NCI-H2196 (cell line): ENCODE data around the gene HSPBP1.

Source experiments
- DNase-seq: peaks from one replicate; lab custom pipeline; 2025; ENCODE audit not compliant: unreplicated experiment; lab: John Stamatoyannopoulos, UW

Gene HSPBP1

DNA sequence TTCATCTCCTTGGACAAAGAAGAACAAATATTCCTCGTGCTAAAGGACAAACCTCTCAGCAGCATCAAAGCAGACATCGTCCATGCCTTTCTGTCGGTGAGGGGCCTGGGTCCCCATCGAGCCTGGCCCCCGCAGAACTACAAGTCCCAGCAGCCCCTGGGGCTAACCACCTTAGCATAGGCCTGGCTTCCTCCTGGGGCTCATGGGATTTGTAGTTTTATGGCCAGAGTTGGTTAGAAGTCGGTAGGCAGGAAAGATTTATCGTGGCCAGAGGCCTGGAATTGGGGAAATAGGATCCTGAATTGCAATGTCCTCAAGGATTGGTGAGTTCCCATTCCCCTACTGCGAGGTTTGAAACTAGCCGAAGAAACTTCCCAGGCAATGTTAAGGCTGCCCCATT is 25.6 kb upstream of the HSPBP1 start:
- DNase-seq = peak; percentile 36

DNA sequence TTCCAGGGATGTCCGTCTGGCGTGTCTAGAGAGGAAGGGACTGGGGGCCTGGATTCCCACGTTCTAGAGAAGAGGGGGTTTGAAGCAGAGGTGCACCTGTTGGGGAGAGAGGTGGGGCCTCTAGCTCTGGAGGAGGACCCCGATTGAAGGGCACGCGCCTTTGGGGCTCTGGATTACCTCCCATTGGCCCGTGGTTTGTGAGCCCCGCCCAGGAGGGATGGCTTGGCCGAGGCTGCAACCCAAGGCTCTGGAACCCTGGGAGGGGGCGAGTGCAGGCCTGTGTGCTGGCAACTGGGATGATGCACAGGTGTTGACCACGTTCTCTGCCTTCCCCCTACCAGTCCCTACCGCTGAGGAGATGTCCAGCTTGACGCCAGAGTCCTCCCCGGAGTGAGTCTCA is 25.1 kb upstream of the HSPBP1 start:
- DNase-seq = no peak

DNA sequence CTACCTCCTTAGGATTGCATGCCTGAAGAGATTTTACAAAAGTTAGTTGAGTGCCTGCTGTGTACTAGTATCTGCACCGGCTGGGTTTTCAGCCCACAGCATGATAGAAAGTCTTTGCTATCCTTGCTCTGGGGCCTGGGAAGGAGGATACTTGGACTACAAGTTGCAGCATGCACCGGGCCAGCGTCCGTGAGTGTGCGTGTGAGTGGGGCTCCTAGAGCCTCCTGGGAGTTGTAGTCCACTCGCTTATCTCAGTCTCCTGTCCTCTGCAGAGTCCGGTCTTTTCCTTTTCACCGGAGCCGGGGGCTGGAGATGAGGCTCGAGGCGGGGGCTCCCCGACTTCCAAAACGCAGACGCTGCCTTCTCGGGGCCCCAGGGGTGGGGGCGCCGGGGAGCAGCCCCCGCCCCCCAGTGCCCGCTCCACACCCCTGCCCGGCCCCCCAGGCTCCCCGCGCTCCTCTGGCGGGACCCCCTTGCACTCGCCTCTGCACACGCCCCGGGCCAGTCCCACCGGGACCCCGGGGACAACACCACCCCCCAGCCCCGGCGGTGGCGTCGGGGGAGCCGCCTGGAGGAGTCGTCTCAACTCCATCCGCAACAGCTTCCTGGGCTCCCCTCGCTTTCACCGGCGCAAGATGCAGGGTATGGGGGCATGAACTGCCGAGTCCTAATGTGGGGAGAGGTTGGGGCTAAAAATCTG is 24.5 kb upstream of the HSPBP1 start:
- DNase-seq = peak; percentile 16

DNA sequence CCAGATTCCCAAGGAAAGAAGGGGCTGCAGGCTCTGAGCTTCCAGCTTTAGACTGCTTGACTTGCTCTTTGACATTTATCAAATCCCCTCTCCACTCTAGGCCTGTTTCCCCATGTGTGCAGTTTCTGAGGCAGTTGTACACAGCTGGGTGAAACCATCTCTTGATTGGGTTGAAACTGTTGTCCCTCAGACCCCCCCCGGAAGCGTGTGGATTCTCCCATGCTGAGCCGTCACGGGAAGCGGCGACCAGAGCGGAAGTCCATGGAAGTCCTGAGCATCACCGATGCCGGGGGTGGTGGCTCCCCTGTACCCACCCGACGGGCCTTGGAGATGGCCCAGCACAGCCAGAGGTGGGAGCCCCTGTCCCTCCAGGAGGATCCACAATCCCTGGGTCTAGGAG is 23.6 kb upstream of the HSPBP1 start:
- no peak for DNase-seq

DNA sequence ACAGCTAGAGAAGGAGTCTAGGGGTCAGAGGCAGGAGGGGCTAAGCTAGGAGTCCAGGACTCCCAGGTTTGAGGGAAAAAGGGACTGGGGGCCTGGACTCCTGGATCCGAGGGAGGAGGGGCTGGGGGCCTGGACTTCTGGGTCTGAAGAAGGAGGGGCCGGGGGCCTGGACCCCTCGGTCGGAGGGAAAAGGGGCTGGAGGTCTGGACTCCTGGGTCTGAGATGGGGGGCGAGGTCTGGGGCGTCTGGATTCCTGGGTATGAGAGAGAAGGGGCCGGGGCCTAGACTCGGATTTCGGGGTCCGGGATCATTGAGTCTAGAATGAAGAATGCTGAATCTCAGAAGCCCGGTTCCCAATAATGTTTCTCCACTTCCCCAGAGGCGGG is 22.4 kb upstream of the HSPBP1 start:
- DNase-seq = no peak

DNA sequence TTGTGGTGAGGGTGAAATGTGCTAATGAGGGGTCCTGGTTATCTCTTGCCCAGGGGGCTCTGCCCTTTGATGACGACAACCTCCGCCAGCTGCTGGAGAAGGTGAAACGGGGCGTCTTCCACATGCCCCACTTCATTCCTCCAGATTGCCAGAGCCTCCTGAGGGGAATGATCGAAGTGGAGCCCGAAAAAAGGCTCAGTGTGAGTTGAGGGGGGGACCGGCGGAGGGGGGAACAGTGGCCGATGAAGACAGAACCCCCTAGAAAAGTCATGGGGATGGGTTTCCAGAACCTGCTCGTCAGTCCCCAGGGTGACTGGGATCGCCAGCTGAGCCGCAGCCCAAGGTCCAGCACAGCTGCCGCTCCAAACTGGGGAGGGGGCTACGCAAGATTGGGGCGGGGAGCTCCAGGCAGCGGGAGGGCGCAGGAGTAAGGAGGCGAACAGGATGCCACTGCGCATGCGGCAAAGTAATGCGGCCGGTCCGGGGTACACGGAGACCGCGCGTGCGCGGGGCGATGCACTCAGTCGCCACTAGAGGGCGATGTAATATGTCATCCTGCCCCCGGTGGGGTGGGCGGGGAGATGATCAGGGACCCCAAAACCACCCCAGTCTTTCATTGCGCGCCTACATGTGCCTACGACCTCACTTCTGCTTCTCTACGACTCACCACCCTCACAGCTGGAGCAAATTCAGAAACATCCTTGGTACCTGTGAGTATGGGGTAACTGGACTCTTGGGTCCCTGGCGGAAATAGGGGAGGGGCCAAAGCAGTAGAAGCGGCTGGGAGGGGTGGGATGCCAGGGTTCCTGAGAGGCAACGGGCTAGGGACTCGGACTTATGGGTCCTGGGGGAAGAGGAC is 21.8 kb upstream of the HSPBP1 start:
- DNase-seq = peak; percentile 85

DNA sequence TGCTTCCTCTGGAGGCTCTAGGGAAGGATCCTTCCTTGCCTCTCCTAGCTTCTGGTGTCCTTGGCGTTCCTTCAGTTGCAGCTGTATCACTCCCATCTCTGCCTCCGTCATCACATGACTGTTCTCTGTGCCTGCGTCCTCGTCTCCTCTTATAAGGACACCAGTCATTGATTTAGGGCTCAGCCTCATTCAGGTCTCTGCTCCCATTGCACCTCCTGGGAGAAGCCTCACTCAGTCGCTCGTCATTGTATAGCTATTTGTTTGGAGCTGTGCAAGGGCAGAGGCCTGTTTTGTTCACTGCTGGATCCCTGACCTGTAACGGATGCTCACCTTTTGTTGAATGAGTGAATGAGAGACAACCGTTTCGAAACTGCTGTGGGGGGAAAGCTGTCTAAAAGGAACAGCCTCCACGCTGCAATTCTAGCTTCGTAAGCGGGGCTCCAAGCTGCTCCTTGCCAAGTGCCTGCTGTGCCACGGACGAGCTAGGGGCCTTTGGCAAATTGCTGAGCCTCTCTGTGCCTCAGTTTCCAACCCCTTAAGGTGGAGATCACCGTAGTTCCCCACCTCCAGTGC is 21.1 kb upstream of the HSPBP1 start:
- no peak for DNase-seq

DNA sequence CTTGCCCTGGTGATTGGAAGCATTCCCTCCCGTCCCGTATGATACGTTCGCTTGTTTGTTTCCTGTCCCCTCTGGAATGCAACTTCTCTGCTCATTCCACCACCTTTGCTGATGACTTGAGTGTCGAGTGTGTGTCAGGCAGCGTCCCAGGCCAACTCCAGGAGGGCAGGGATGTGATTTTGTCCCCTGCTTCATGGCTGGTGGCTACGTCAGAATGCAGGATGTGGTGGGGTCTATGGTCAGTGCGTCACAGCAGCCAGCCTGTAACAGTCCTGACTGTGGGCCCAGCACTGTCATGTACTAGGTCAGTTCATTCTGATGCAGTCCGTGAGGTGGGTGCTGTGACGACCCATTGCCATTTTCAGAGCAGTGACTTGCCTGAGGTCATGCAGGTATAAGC is 20.1 kb upstream of the HSPBP1 start:
- no peak for DNase-seq

DNA sequence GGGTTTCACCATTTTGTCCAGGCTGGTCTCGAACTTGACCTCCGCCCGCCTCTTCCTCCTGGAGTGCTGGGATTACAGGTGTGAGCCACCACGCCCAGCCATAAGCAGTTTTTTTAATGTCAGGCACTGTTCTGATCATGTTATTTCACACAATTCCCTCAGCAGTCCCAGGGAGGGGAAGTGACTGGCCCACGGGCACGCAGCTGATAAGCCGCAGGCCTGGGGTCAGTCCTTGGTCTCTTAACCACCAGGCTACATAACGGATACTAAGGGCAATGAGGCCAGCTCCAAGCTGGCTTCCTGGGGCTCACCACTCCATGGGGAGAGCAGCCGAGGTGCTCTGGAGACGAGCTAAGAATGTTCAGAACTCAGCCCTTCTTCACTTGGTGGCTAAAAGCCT is 17.4 kb upstream of the HSPBP1 start:
- no peak for DNase-seq

DNA sequence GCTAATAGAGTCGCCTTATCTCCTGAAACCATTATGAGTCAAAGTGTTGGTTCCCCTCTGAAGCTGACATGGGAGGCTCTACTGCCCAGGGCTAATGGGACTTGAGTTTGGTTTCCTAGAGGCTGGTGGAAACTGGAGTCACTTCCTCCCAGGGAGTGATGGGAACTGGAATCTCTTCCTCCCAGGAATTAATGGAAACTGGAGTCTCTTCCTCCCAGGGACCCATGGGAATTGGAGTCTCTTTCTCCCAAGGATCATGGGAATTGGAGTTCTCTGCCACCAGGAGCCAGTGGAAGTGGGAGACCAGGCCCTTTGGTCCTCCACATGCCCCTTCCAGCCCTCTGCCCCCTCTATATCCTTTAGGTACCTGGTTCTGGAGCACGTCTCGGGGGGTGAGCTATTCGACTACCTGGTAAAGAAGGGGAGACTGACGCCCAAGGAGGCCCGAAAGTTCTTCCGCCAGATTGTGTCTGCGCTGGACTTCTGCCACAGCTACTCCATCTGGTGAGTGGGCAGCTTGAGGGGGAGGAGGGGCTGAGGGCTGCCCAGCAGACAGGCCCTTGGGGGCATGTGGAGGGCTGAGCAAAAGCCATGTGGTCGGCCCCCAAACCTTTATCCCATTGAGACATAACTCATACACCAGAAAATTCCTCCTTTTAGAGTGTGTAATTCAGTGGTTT is 9.3 kb upstream of the HSPBP1 start:
- no peak for DNase-seq

DNA sequence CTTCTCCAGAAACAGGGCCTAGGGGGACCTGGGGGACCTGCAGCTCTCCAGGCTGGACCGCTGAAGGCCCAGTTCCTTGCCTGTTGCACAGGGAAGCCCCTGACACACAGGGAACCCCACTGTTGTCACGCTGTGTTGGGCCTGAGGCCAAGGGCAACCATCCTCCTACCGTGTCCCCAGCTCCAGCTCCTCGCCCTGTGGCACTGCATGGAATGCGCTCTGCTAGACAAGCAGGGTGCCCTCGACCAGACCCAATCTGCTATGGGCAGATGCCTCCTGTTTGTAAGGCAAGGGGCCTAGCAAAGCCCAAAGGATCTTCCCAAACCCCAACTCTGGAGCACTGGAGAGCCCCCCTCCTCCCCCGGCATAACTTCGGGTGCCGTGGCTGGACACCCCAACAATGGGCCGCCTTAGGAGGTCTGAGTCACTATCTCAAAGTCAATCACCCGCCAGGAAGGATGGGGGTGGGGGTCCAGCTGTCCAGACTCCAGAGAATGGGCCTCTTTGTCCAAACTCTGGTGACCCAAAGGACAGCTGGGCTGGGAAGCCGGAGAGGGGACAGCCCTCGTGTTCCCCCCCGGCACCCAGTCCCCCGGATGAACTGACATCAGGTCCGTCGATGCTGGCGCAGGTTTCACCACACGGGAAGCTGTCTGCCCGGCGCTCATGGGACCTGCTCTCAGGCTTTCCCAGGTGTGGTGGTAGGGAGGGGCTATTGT is 7.6 kb upstream of the HSPBP1 start:
- DNase-seq = no peak

DNA sequence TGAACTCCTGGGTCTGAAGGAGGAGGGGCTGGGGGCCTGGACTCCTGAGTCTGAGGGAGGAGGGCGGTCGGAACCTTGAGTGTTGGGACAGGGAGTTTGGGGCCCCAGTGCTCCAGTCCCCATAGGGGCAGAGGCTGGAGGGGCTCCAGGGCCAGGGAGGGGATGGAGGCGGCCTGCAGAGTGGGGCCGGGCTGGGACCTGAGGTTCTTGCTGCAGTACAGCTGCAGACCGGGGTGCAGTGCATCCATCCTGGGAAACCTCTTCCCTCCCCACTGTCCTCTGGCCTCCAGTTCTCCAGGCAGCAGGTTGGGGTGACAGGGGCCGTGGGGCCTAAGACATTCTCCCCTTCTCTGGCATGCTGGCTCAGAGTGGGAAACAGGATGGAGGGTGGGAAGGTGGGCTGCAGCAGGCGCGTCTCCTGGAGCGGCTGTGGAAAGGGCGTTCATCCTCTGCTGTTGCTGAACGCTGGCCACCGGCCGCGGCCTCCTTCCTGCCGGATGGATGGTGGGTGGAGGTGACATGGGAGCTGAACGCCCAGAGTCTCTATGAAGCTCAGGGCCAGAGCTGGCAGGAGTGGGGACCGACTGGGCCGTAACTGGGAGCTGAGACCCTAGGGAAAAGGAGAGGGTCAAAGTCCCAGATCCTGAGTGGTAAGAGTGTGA is 5.5 kb upstream of the HSPBP1 start:
- no peak for DNase-seq

DNA sequence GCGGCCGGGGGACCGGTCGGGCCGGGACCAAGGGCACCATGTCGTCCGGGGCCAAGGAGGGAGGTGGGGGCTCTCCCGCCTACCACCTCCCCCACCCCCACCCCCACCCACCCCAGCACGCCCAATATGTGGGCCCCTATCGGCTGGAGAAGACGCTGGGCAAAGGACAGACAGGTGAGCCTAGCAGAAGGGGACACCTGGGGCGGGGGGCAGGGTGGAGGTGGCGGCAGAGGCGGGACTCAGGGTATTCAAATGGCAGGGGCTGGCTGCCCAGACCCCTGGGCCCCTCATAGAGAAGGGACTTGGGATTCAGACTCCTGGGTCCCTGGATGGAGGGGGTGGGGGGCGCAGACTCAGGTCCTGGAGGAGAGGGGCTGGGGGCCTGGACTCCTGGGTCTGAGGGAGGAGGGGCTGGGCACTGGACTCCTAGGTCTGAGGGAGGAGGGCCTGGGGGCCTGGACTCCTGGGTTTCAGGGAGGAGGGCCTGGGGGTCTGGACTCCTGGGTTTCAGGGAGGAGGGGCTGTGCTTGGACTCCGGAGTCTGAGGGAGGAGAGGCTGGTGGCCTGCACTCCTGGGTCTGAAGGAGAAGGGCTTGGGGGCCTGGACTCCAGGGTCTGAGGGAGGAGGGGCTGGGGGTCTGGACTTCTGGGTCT is 4.6 kb upstream of the HSPBP1 start:
- DNase-seq = no peak

DNA sequence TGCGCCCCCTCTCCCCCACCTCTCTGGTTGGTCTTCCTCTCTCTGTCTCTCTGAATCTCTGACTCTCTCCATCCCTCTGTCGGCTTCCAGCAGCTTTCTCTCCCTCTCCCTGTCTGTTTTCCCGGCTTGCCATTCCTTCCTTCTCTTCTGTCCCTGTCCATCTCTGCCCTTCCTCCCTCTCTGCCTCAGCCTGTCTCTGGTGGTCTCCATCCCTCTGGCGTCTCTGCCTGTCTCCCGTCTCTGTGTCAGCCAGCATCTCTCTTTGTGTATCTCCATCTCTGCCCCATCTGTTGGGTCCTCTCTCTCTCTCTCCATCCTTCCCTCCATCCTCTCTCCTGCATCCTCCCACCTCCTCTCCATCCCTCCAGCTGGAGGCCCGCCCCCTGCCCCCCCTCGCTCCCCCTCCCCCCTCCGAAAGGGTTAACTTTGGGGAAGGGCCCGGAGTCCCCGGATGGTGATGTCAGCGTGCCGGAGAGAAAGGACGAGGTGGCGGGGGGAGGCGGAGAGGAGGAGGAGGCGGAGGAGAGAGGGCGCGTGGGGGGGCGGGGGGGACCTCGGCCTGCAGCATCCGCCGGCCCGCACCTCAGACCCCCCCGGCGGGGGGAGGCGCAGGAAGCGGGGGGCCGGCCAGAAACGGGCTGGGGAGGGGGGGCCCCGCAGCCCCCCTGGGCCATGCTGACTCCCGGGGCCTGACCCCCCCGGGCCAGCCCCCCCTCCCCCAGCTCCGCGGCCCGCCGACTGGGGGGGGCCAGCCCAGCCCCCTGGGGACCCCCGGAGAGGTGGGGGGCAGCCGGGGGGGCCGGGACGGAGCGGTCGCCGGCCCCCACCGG is 3.9 kb upstream of the HSPBP1 start, which contains the start of gene BRSK1:
Gene BRSK1, plus strand, starts transcription at position 450 of the 830 bp plus-strand sequence. CDS start 446 bp downstream, outside the sequence.
- peak; percentile 81 for DNase-seq

DNA sequence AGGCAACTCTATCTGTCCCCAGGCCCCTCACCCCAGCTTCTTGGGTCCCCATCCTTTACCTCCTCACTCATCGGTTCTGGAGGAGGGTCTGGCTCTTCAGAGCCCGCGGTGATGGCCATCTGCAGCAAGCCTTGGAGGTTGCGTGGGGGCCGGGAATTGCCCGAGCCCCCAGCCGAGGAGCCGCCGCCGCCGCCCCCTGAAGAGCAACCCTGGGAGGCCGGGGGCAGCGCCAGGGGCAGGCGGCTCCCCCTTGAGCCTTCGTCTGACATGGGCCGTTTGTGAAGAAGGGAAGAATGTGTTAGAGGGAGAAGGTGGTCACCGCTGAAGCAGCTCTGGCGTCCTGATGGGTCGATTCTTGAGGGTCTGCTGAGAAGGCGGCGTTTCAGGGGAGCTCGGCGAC is 570 bp downstream of the HSPBP1 start:
- no peak for DNase-seq

DNA sequence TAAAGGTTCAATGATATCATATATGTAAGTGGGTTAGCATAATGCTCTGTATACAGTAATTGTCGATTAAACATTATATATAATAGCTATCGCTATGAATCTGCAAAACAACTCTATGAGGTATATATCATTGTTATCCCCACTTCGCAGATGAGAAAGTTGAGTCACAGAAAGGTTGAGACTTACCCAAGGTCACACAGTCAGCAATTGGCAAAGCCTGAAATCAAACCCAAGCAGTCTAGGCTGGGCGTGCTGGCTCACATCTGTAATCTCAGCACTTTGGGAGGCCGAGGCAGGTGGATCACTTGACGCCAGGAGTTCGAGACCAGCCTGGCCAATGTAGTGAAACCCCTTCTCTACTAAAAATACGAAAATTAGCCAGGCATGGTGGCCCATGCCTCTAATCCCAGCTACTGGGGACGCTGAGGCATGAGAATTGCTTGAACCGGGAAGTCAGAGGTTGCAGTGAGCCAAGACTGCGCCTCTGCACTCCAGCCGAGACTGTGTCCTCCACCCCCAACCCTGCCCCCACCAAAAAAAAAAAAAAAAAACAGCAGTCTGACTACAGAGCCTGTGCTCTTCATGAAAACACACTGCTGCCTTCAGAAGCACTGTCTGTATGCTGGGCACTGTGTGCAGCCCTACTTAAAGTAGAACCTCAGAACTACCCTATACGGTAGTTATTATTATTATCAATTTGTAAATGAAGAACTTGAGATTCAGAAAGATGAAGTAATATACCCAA is 1.3 kb downstream of the HSPBP1 start:
- no peak for DNase-seq

DNA sequence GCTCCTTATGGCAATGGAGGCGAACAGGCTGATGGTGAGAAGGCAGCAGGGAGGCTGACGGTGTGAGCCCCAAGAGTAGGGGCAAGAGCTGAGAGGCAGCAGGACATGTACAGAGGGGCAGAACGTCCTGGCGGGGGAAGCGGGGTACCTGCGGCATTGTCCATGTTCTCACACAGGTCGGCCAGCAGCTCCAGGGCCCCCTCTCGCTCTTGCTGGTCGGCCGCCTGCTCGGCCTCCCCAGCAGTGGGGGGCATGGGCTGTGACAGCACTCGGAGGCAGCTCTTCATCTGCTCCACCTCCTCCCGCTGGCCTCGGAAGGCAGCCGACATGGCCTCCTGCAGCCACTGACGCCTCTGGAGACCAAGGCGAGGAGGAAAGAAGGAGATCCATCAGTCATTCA is 2.4 kb downstream of the HSPBP1 start:
- no peak for DNase-seq

DNA sequence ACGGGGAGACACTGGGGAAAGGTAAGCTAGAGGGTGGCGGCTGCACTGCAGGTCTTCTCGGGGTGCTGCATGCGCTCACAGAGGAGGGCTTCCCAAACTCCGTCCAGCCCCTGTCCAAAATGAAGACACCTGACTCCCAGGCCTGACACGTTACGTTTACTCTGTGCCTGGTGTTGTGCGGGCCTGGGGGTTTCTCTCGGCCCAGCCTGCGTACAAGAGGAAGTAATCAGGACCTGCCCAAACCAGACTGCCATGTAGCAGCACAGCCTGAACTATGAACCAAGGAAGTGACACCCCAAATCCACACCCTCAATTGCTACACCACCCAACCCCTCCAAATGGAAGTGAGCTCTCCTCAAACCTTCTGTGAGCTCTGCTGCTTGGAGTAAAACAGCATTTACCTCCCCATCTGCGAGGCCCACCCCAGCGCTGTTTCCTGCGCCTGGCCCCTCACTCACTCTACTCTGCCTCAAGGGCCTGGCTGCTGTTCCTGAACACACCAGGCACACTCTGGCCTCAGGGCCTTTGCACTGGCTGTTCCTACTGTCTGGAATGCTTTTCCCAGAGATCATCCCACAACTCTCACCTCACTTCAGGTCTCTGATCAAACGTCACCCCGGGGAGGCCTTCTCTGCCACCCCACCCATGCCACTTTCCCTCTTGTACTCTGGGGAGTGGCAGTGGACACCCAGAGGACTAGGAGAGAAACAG is 3.0 kb downstream of the HSPBP1 start:
- no peak for DNase-seq
